Calu3 (cell line): ENCODE measurements around the gene NTRK1. TPM values are rescaled to one million over a fixed set of nuclear protein-coding genes. Genes with fewer than 3 reads are reported as not detected.
"Not testable (repeated sequence)": the region's sequence is repeated elsewhere in the genome, so short reads cannot be mapped to it uniquely, and the experiment has no call there.

Source experiments
- BruUV-seq: library from RNA; stranded (reverse); fragments of 400-500 nt; replicated peaks from 2 replicates; lab custom pipeline; 2021; lab: Mats Ljungman, UMichigan
- CTCF ChIA-PET: fragments of 300-600 bp; sonication (Branson Sonifier 250); formaldehyde crosslinking; loops from one replicate; lab custom pipeline; 2022; ENCODE audit warnings: antibody characterized with exemption; lab: Charles Lee
- DNase-seq: peaks from one replicate; pipeline ENCODE4 v3.0.0; 2022
- H3K27ac Mint-ChIP-seq: one replicate; pipeline ENCODE4 v1.8.0; 2022; ENCODE audit warnings: mixed read lengths; ENCODE audit not compliant: unreplicated experiment
- H3K27me3 Mint-ChIP-seq: one replicate; pipeline ENCODE4 v1.8.0; 2022; ENCODE audit warnings: mixed read lengths; ENCODE audit not compliant: unreplicated experiment
- H3K36me3 Mint-ChIP-seq: one replicate; pipeline ENCODE4 v1.8.0; 2022; ENCODE audit warnings: mild to moderate bottlenecking, moderate library complexity, mixed read lengths; ENCODE audit not compliant: insufficient read depth, unreplicated experiment
- H3K4me1 Mint-ChIP-seq: one replicate; pipeline ENCODE4 v1.8.0; 2022; ENCODE audit warnings: mild to moderate bottlenecking, low read depth, mixed read lengths; ENCODE audit not compliant: unreplicated experiment
- H3K4me3 Mint-ChIP-seq: one replicate; pipeline ENCODE4 v1.8.0; 2022; ENCODE audit warnings: mild to moderate bottlenecking, low read depth, moderate library complexity, mixed read lengths; ENCODE audit not compliant: unreplicated experiment
- H3K9me3 Mint-ChIP-seq: one replicate; pipeline ENCODE4 v1.8.0; 2022; ENCODE audit warnings: low read depth, mixed read lengths; ENCODE audit not compliant: unreplicated experiment
- intact Hi-C: fragments of 100-400 bp; cut with micrococcal nuclease; formaldehyde crosslinking; loops from one replicate; pipeline ENCODE4 v1.10.0; 2022; ENCODE audit not compliant: unreplicated experiment
- total RNA-seq: library from RNA; stranded (reverse); gene quantifications from 2 replicates; pipeline ENCODE4 v1.2.3, GENCODE V29; 2022
- TF ChIP-seq, protein P1 (sequence below): fragments of 200-600 bp; IDR thresholded peaks from one replicate; pipeline ENCODE4 v1.8.0; 2022; ENCODE audit warnings: antibody characterized with exemption; ENCODE audit not compliant: unreplicated experiment

Gene NTRK1
- total RNA-seq, 1 experiment from 2014 or later = not detected

DNA sequence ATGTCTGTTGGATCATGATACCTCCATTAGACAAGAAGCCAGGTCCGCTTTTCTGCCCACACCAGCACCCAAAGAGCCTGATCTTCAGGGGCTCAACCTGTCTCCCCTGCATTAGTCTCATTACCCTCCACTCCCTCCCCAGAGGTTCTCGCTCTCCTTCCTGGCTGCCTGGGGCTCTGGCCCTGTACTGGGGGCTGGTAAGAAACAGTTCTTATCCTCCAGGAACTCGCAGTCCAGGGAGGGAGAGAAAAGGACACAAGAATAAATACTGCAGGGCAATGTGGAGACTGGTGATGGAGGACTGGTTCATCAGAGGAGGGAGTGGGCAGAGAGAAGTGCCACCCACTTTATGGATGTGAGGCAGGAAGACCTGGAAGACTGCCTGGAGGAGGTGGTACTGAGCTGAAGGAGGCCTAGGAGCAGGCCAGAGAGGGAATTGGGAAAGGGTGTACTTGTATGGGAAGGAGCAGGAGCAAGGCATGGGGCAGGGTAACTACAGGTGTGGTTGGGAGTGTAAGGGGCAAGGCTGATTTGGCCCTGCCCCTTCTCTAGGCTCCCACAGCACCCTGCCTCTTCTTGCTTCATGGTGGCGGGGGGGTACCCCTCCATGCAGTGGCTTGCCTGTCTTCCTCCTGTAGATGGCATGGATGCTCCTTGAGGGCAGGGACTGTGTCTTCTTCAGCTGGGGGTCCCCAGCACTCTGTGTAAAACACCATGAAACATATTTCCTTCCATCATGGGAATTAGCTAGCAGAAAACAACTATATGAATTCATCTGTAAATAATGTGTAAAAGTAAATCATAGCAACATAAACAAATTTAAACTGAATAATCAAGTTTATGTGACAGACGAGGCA lies 64.7 kb downstream of the NTRK1 start:
- peaks cover 99% of the 10 kb centered on the region for H3K27me3 Mint-ChIP-seq
- no peaks in the 10 kb centered on the region for H3K36me3 Mint-ChIP-seq
- no peak for DNase-seq
- TF ChIP-seq, protein P1, sequence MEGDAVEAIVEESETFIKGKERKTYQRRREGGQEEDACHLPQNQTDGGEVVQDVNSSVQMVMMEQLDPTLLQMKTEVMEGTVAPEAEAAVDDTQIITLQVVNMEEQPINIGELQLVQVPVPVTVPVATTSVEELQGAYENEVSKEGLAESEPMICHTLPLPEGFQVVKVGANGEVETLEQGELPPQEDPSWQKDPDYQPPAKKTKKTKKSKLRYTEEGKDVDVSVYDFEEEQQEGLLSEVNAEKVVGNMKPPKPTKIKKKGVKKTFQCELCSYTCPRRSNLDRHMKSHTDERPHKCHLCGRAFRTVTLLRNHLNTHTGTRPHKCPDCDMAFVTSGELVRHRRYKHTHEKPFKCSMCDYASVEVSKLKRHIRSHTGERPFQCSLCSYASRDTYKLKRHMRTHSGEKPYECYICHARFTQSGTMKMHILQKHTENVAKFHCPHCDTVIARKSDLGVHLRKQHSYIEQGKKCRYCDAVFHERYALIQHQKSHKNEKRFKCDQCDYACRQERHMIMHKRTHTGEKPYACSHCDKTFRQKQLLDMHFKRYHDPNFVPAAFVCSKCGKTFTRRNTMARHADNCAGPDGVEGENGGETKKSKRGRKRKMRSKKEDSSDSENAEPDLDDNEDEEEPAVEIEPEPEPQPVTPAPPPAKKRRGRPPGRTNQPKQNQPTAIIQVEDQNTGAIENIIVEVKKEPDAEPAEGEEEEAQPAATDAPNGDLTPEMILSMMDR = no peak
- intact Hi-C loops = no loop called here
- no TSS peak for BruUV-seq
- CTCF ChIA-PET = interaction anchor here (0.7 to 1.5 kb wide), 3 partner anchors 15 to 33 kb away, joined by 3 to 13 read pairs (median 4); no protein-coding TSS in a partner anchor
- H3K4me1 Mint-ChIP-seq = peaks cover 7% of the 10 kb centered on the region
- H3K9me3 Mint-ChIP-seq = no peaks in the 10 kb centered on the region
- no peak overlapping the region for H3K4me3 Mint-ChIP-seq
- no peak overlapping the region for H3K27ac Mint-ChIP-seq

GRCh38 chr1:156926175-156926574 lies 65.5 kb downstream of the NTRK1 start:
- intact Hi-C loops = no loop called here
- Mint-ChIP-seq H3K27me3 (peaks cover 99% of the 10 kb centered on the region), H3K9me3 (no peaks in the 10 kb centered on the region), H3K27ac (no peak overlapping the region), H3K36me3 (peaks cover 7% of the 10 kb centered on the region), H3K4me1 (peaks cover 7% of the 10 kb centered on the region), H3K4me3 (no peak overlapping the region)
- CTCF ChIA-PET = interaction anchor here (0.7 to 1.5 kb wide), 4 partner anchors 16 to 34 kb away, joined by 3 to 13 read pairs (median 8); no protein-coding TSS in a partner anchor
- peak; percentile 59 for DNase-seq
- TF ChIP-seq, protein P1 = no peak
- no TSS peak for BruUV-seq

GRCh38 chr1:156926695-156927094 lies 66.0 kb downstream of the NTRK1 start:
- H3K27me3 Mint-ChIP-seq = peaks cover 99% of the 10 kb centered on the region
- H3K36me3 Mint-ChIP-seq, H3K27ac Mint-ChIP-seq, H3K4me1 Mint-ChIP-seq, BruUV-seq, H3K9me3 Mint-ChIP-seq, H3K4me3 Mint-ChIP-seq, DNase-seq, intact Hi-C loops: not testable (repeated sequence)
- CTCF ChIA-PET = interaction anchor here (0.7 to 1.6 kb wide), 5 partner anchors 17 to 299 kb away, joined by 3 to 13 read pairs (median 9); no protein-coding TSS in a partner anchor

DNA sequence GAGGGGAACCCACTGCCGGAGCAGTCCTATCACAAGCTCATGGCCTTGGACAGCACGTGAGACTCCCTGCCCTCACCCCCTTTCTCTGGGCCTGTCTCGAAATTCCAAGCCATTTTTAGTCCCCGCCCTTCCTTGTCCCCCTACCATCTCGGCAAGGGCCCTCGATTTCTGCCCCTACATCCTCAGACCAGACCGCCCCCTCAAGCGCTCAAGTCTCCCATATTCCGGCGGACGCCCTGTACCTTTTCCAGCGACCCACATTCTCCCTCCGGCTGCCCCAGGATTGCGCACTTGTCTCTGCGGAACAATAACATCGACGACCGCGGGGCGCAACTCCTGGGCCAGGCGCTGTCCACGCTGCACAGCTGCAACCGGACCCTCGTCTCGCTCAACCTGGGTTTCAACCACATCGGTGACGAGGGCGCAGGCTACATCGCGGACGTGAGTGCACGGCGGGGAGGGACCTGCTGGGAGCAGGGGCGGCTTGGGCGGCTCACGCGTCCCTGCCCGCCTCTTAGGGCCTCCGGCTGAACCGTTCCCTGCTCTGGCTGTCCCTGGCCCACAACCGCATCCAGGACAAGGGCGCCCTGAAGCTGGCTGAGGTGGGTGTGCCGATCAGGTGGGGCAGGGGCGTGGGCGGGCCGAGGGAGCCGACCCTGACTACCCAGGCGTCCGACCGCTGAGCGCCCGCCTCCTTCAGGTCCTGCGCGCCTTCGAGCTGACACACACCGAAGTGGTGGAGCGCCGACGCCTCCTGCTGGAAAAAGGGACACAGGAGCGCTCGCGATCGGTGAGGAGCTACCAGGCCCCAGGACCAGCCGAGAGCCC lies 66.8 kb downstream of the NTRK1 start:
- H3K36me3 Mint-ChIP-seq = peaks cover 7% of the 10 kb centered on the region
- no peak overlapping the region for H3K27ac Mint-ChIP-seq
- no peaks in the 10 kb centered on the region for H3K9me3 Mint-ChIP-seq
- BruUV-seq = no TSS peak
- peaks cover 7% of the 10 kb centered on the region for H3K4me1 Mint-ChIP-seq
- DNase-seq = peak; percentile 89
- H3K27me3 Mint-ChIP-seq = peaks cover 96% of the 10 kb centered on the region
- H3K4me3 Mint-ChIP-seq = peak overlapping the region; percentile 11
- intact Hi-C loops = loop anchor here (1.0 kb wide), 1 partner anchor 35 kb away; no protein-coding TSS in a partner anchor
- CTCF ChIA-PET = interaction anchor here (0.6 to 1.7 kb wide), 26 partner anchors 10 to 303 kb away, joined by 3 to 19 read pairs (median 4); partner anchors contain the start of genes HDGF, ISG20L2, METTL25B and MRPL24
- TF ChIP-seq, protein P1 = peak; percentile 89
